Stimulated activated CD4-positive, alpha-beta T cell treated with anti-CD3 and anti-CD28 coated beads, Interleukin-12 subunit alpha, Interleukin-12 subunit beta, amount 100 ng/mL, for 24 hours (primary cell): ENCODE data around the gene ANKH.

ENCODE experiments used
- DNase-seq, 2 experiments: peaks; one replicate each; pipeline ENCODE4 v3.0.0-alpha.2; 2020; ENCODE audit warnings: low read depth in 2 of 2

The ANKH gene

GRCh38 chr5:14760548-14761002 lies 111.0 kb downstream of the ANKH start:
- no peak for DNase-seq

GRCh38 chr5:14759744-14760547 lies 111.6 kb downstream of the ANKH start:
- no peak for DNase-seq

GRCh38 chr5:14757850-14758249 lies 113.7 kb downstream of the ANKH start:
- DNase-seq, result no peak

- DNase-seq, result no peak
Observed at GRCh38 chr5:14756478-14756877, 115.1 kb downstream of the ANKH start.

- DNase-seq, result no peak
Observed at GRCh38 chr5:14753947-14754346, 117.6 kb downstream of the ANKH start.

- no peak for DNase-seq
Observed at GRCh38 chr5:14753292-14753691, 118.3 kb downstream of the ANKH start.

- DNase-seq, result no peak
Observed at GRCh38 chr5:14752497-14753071, 119.0 kb downstream of the ANKH start.

- no peak for DNase-seq
Observed at GRCh38 chr5:14750712-14751111, 120.9 kb downstream of the ANKH start.

GRCh38 chr5:14749579-14750101 lies 121.9 kb downstream of the ANKH start:
- DNase-seq, result no peak

- no peak for DNase-seq
Observed at GRCh38 chr5:14748180-14748900, 123.2 kb downstream of the ANKH start.

GRCh38 chr5:14745753-14746152 lies 125.8 kb downstream of the ANKH start:
- DNase-seq, result no peak

- DNase-seq, result no peak
Observed at GRCh38 chr5:14745188-14745563, 126.4 kb downstream of the ANKH start.

GRCh38 chr5:14744296-14745187 lies 127.0 kb downstream of the ANKH start:
- no peak for DNase-seq

- DNase-seq, result no peak
Observed at GRCh38 chr5:14743601-14744295, 127.8 kb downstream of the ANKH start.

GRCh38 chr5:14742498-14742897 lies 129.1 kb downstream of the ANKH start:
- DNase-seq, result no peak

- no peak for DNase-seq
Observed at GRCh38 chr5:14741801-14742440, 129.7 kb downstream of the ANKH start.

- DNase-seq, result no peak
Observed at GRCh38 chr5:14741131-14741530, 130.4 kb downstream of the ANKH start.

GRCh38 chr5:14739981-14740380 lies 131.6 kb downstream of the ANKH start:
- DNase-seq, result no peak

GRCh38 chr5:14739538-14739937 lies 132.0 kb downstream of the ANKH start:
- no peak for DNase-seq

- DNase-seq, result no peak
Observed at GRCh38 chr5:14738050-14738449, 133.5 kb downstream of the ANKH start.
